Measurements from ENCODE around the gene CA10.

Gene CA10

GRCh38 chr17:51759260-51759659 is 399.3 kb downstream of the CA10 start:
- Histone ChIP-seq H3K9ac (ENCODE audit: low read length) (no peak overlapping the region), H3K4me3 (ENCODE audit: low read length) (no peak overlapping the region), H3K36me3 (ENCODE audit: control insufficient read depth, insufficient read depth, low read length) (no peaks in the 10 kb centered on the region), H3K27me3 (ENCODE audit: control insufficient read depth, insufficient read depth, low read length) (no peaks in the 10 kb centered on the region), H3K27ac (ENCODE audit: low read depth, low read length) (no peak overlapping the region), H3K4me1 (ENCODE audit: control insufficient read depth, insufficient read depth, low read length) (no peaks in the 10 kb centered on the region)

- no peaks in the 10 kb centered on the region for H3K4me1 ChIP-seq (ENCODE audit: control insufficient read depth, insufficient read depth, low read length)
- H3K4me3 ChIP-seq (ENCODE audit: low read length): no peak overlapping the region
- no peaks in the 10 kb centered on the region for H3K36me3 ChIP-seq (ENCODE audit: control insufficient read depth, insufficient read depth, low read length)
- no peak overlapping the region for H3K9ac ChIP-seq (ENCODE audit: low read length)
- H3K27ac ChIP-seq (ENCODE audit: low read depth, low read length): no peak overlapping the region
- no peaks in the 10 kb centered on the region for H3K27me3 ChIP-seq (ENCODE audit: control insufficient read depth, insufficient read depth, low read length)
Measured at GRCh38 chr17:51751072-51751471, 407.4 kb downstream of the CA10 start.

DNA sequence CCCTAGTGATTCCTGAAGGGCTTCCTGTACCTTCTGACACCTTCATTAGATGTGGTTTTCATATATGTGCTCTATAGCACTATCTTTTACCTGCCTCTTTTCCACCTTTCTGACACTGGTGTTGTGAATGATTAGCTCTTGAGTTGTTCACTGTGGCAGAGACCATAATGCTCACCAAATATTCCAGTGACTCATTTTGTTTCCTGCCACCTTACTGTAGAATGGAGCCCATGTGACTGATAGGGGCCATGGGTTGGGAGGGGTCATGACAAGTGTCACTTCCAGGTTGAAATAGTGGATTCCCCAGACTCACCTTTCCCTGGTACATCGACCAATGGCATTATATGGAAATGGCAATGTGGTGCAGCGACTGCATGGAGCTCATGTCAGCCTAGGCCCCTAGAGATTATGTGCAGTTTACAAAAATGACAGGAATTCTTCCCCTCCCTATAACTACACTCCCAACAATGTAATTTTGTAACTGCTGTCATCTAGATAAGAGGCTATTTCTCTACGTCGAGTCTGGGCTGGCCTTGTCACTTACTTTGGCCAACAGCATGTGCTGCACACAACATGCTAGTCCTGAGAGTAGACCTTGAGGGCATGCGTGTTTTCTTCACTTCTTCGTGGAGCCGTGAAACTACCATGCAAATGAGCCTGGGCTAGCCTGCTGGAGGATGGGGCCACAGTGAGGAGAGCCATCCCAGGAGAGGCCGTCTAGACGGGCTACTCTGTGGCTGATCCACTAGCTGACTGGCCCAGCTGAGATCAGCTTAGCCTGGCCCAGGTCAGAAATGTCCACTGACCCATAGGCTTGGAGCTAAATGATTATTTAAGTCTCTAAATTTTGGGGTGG is 409.5 kb downstream of the CA10 start:
- Histone ChIP-seq H3K4me1 (ENCODE audit: control insufficient read depth, insufficient read depth, low read length) (no peaks in the 10 kb centered on the region), H3K4me3 (ENCODE audit: low read length) (no peak overlapping the region), H3K27me3 (ENCODE audit: control insufficient read depth, insufficient read depth, low read length) (no peaks in the 10 kb centered on the region), H3K36me3 (ENCODE audit: control insufficient read depth, insufficient read depth, low read length) (no peaks in the 10 kb centered on the region), H3K9ac (ENCODE audit: low read length) (no peak overlapping the region), H3K27ac (ENCODE audit: low read depth, low read length) (no peak overlapping the region)

GRCh38 chr17:51746421-51746820 is 412.1 kb downstream of the CA10 start:
- no peaks in the 10 kb centered on the region for H3K36me3 ChIP-seq (ENCODE audit: control insufficient read depth, insufficient read depth, low read length)
- H3K9ac ChIP-seq (ENCODE audit: low read length): no peak overlapping the region
- no peak overlapping the region for H3K27ac ChIP-seq (ENCODE audit: low read depth, low read length)
- no peak overlapping the region for H3K4me3 ChIP-seq (ENCODE audit: low read length)
- H3K4me1 ChIP-seq (ENCODE audit: control insufficient read depth, insufficient read depth, low read length): no peaks in the 10 kb centered on the region
- H3K27me3 ChIP-seq (ENCODE audit: control insufficient read depth, insufficient read depth, low read length): no peaks in the 10 kb centered on the region

GRCh38 chr17:51745993-51746392 is 412.5 kb downstream of the CA10 start:
- no peaks in the 10 kb centered on the region for H3K4me1 ChIP-seq (ENCODE audit: control insufficient read depth, insufficient read depth, low read length)
- no peak overlapping the region for H3K4me3 ChIP-seq (ENCODE audit: low read length)
- no peaks in the 10 kb centered on the region for H3K36me3 ChIP-seq (ENCODE audit: control insufficient read depth, insufficient read depth, low read length)
- no peak overlapping the region for H3K27ac ChIP-seq (ENCODE audit: low read depth, low read length)
- no peaks in the 10 kb centered on the region for H3K27me3 ChIP-seq (ENCODE audit: control insufficient read depth, insufficient read depth, low read length)
- H3K9ac ChIP-seq (ENCODE audit: low read length): no peak overlapping the region

DNA sequence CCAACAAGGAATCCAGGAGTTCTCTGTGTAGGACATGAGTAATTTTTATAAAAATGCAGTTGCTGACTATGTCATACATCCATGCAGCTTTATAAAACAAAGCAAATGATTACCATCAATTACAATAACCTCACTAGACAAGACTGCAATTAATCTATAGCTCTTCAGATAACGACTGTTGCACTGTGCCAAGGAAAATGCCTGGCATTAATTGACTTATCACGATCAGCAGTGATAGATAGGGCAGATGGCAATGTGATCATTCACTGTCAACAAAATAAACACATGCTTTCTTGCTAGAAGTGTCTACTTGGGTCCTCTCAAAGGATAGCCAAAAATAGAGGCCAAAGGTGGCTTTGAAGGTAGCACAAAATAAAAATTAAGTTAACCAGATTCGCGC is 415.0 kb downstream of the CA10 start:
- H3K4me1 ChIP-seq (ENCODE audit: control insufficient read depth, insufficient read depth, low read length): no peaks in the 10 kb centered on the region
- H3K36me3 ChIP-seq (ENCODE audit: control insufficient read depth, insufficient read depth, low read length): no peaks in the 10 kb centered on the region
- no peak overlapping the region for H3K9ac ChIP-seq (ENCODE audit: low read length)
- no peak overlapping the region for H3K27ac ChIP-seq (ENCODE audit: low read depth, low read length)
- H3K27me3 ChIP-seq (ENCODE audit: control insufficient read depth, insufficient read depth, low read length): no peaks in the 10 kb centered on the region
- H3K4me3 ChIP-seq (ENCODE audit: low read length): no peak overlapping the region

GRCh38 chr17:51742571-51742970 is 415.9 kb downstream of the CA10 start:
- no peak overlapping the region for H3K27ac ChIP-seq (ENCODE audit: low read depth, low read length)
- H3K9ac ChIP-seq (ENCODE audit: low read length): no peak overlapping the region
- H3K4me3 ChIP-seq (ENCODE audit: low read length): no peak overlapping the region

DNA sequence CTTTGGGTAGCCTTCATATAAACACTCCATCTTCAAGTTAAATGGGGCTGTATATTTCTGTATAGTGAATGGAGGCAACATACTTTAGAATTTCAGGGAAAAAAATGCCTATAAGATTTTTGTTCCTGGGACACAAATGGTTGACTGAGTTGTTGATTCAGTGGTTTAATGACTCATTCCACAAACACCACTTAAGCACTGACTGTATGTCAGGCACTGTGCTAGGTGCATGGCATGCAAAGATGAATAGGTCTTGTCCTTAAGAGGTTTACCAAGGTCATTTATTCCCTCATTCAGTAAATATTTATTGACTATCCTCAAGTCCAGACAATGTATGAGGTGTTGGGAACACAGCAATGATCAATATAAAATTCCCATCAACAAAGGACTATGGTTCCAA is 417.1 kb downstream of the CA10 start:
- Histone ChIP-seq H3K4me3 (ENCODE audit: low read length) (no peak overlapping the region), H3K27me3 (ENCODE audit: control insufficient read depth, insufficient read depth, low read length) (no peaks in the 10 kb centered on the region)

More at GRCh38 chr17:51742571-51742970, 415.9 kb downstream of the CA10 start:
- Histone ChIP-seq H3K27me3 (ENCODE audit: control insufficient read depth, insufficient read depth, low read length) (no peaks in the 10 kb centered on the region), H3K4me1 (ENCODE audit: control insufficient read depth, insufficient read depth, low read length) (no peaks in the 10 kb centered on the region), H3K36me3 (ENCODE audit: control insufficient read depth, insufficient read depth, low read length) (no peaks in the 10 kb centered on the region)

GRCh38 chr17:51740531-51740930 is 418.0 kb downstream of the CA10 start:
- no peak overlapping the region for H3K27ac ChIP-seq (ENCODE audit: low read depth, low read length)
- no peaks in the 10 kb centered on the region for H3K36me3 ChIP-seq (ENCODE audit: control insufficient read depth, insufficient read depth, low read length)
- no peaks in the 10 kb centered on the region for H3K4me1 ChIP-seq (ENCODE audit: control insufficient read depth, insufficient read depth, low read length)
- no peak overlapping the region for H3K4me3 ChIP-seq (ENCODE audit: low read length)
- no peaks in the 10 kb centered on the region for H3K27me3 ChIP-seq (ENCODE audit: control insufficient read depth, insufficient read depth, low read length)
- H3K9ac ChIP-seq (ENCODE audit: low read length): no peak overlapping the region

More for the DNA sequence above, 417.1 kb downstream of the CA10 start:
- H3K9ac ChIP-seq (ENCODE audit: low read length): no peak overlapping the region
- no peaks in the 10 kb centered on the region for H3K36me3 ChIP-seq (ENCODE audit: control insufficient read depth, insufficient read depth, low read length)
- no peak overlapping the region for H3K27ac ChIP-seq (ENCODE audit: low read depth, low read length)
- H3K4me1 ChIP-seq (ENCODE audit: control insufficient read depth, insufficient read depth, low read length): no peaks in the 10 kb centered on the region

DNA sequence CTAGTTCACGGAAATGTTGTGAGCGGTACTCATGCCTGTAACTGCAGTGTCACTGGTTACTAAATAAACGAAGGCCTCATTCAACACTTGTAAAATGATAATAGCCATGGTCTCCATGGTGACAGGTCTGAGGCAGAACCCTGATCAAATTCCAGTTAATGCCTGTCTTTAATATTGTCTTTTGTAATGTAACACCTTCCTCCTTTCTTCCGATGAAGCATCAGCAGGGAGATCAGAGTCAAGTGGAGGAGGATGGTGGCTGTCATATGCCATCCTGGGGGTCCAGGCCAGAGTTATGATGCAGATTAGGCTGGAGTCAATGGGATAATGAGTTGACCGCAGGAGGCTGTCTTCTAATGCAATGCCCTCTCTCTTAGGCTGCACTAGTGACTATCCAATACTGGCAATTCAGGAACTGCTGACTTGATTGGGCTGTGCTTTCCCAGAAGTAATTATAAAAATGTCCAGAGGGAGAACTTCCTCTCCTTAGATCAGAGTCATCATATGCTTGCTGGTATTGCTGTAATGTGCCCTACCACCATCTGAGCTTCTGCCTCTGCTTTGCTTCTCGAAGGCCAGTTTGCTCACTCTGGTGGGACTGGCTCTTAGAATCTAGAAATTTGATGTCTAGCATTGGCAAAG is 419.1 kb downstream of the CA10 start:
- Histone ChIP-seq H3K9ac (ENCODE audit: low read length) (no peak overlapping the region), H3K27ac (ENCODE audit: low read depth, low read length) (no peak overlapping the region), H3K4me3 (ENCODE audit: low read length) (no peak overlapping the region), H3K36me3 (ENCODE audit: control insufficient read depth, insufficient read depth, low read length) (no peaks in the 10 kb centered on the region), H3K27me3 (ENCODE audit: control insufficient read depth, insufficient read depth, low read length) (no peaks in the 10 kb centered on the region), H3K4me1 (ENCODE audit: control insufficient read depth, insufficient read depth, low read length) (no peaks in the 10 kb centered on the region)

DNA sequence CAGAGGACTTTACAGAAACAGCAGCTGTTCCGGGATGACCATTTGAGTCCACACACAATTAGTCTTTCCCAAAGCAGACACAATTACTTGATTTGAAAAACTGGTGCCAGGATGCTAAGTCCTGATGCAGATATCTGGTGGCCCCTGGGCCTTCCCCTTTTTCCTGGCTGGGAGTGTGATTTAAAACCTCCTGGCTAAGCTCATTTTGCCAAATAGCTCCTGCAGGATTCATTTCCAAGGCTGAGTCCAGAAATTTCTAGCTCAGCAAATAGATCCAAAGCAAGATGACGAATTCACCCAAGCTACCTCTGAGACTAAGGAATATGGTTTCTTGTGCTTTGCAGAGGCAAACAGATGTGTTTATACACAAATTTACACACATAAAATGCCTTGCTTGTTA is 422.2 kb downstream of the CA10 start:
- Histone ChIP-seq H3K9ac (ENCODE audit: low read length) (no peak overlapping the region), H3K4me3 (ENCODE audit: low read length) (no peak overlapping the region), H3K27me3 (ENCODE audit: control insufficient read depth, insufficient read depth, low read length) (no peaks in the 10 kb centered on the region), H3K4me1 (ENCODE audit: control insufficient read depth, insufficient read depth, low read length) (no peaks in the 10 kb centered on the region), H3K36me3 (ENCODE audit: control insufficient read depth, insufficient read depth, low read length) (no peaks in the 10 kb centered on the region), H3K27ac (ENCODE audit: low read depth, low read length) (no peak overlapping the region)

DNA sequence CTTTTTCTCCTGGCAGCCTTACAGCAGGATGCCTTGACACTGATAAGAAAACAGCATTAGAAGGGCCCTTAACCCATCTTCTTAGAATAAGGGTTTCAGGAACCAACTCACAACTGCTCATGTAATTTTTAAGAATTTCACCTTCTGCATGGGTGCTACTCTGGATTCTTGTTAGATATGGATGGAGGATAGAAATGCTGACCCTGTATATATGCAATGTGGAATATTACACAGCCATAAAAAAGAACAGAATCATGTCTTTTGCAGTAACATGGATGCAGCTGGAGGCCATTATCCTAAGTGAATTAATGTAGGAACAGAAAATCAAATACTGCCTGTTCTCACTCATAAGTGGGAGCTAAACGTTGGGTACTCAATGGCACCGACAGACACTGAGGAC is 423.5 kb downstream of the CA10 start:
- Histone ChIP-seq H3K36me3 (ENCODE audit: control insufficient read depth, insufficient read depth, low read length) (no peaks in the 10 kb centered on the region), H3K4me1 (ENCODE audit: control insufficient read depth, insufficient read depth, low read length) (no peaks in the 10 kb centered on the region), H3K4me3 (ENCODE audit: low read length) (no peak overlapping the region), H3K27ac (ENCODE audit: low read depth, low read length) (no peak overlapping the region), H3K9ac (ENCODE audit: low read length) (no peak overlapping the region), H3K27me3 (ENCODE audit: control insufficient read depth, insufficient read depth, low read length) (no peaks in the 10 kb centered on the region)

GRCh38 chr17:51734462-51734861 is 424.1 kb downstream of the CA10 start:
- H3K4me3 ChIP-seq (ENCODE audit: low read length): no peak overlapping the region
- H3K27me3 ChIP-seq (ENCODE audit: control insufficient read depth, insufficient read depth, low read length): no peaks in the 10 kb centered on the region
- no peak overlapping the region for H3K27ac ChIP-seq (ENCODE audit: low read depth, low read length)
- no peaks in the 10 kb centered on the region for H3K36me3 ChIP-seq (ENCODE audit: control insufficient read depth, insufficient read depth, low read length)
- H3K4me1 ChIP-seq (ENCODE audit: control insufficient read depth, insufficient read depth, low read length): no peaks in the 10 kb centered on the region
- no peak overlapping the region for H3K9ac ChIP-seq (ENCODE audit: low read length)
